Measurements from ENCODE around the gene MAPRE2.
"Not testable (repeated sequence)": the region's sequence is repeated elsewhere in the genome, so short reads cannot be mapped to it uniquely, and the experiment has no call there.

MAPRE2 gene

GRCh38 chr18:35157181-35157580, 116.0 kb downstream of the MAPRE2 start:
- no peak for DNase-seq

GRCh38 chr18:35158728-35159450, 117.7 kb downstream of the MAPRE2 start:
- DNase-seq = no peak

GRCh38 chr18:35159782-35160181, 118.6 kb downstream of the MAPRE2 start:
- no peak for DNase-seq

- no peak for DNase-seq
These were observed 120.3 kb downstream of the MAPRE2 start for GRCh38 chr18:35161485-35161884.

- no peak for DNase-seq
These were observed 120.7 kb downstream of the MAPRE2 start for GRCh38 chr18:35161934-35162333.

GRCh38 chr18:35163014-35163539, 121.9 kb downstream of the MAPRE2 start:
- DNase-seq = no peak

- DNase-seq = no peak
These were observed 122.5 kb downstream of the MAPRE2 start for GRCh38 chr18:35163721-35164120.

GRCh38 chr18:35164133-35164532, 122.9 kb downstream of the MAPRE2 start:
- DNase-seq = no peak

GRCh38 chr18:35167332-35167731, 126.1 kb downstream of the MAPRE2 start:
- no peak for DNase-seq

- no peak for DNase-seq
These were observed 126.6 kb downstream of the MAPRE2 start for GRCh38 chr18:35167857-35168256.

GRCh38 chr18:35170323-35170722, 129.1 kb downstream of the MAPRE2 start:
- DNase-seq = not testable (repeated sequence)

- no peak for DNase-seq
These were observed 130.2 kb downstream of the MAPRE2 start for GRCh38 chr18:35171315-35171987.

GRCh38 chr18:35172009-35172408, 130.8 kb downstream of the MAPRE2 start:
- DNase-seq = no peak

- DNase-seq = no peak
These were observed 131.3 kb downstream of the MAPRE2 start for GRCh38 chr18:35172451-35173035.

GRCh38 chr18:35174093-35174731, 133.0 kb downstream of the MAPRE2 start:
- no peak for DNase-seq

- DNase-seq = no peak
These were observed 133.5 kb downstream of the MAPRE2 start for GRCh38 chr18:35174745-35175144.

GRCh38 chr18:35176925-35177324, 135.7 kb downstream of the MAPRE2 start:
- DNase-seq = no peak

GRCh38 chr18:35178260-35178659, 137.0 kb downstream of the MAPRE2 start:
- DNase-seq = no peak

GRCh38 chr18:35179906-35180305, 138.7 kb downstream of the MAPRE2 start:
- no peak for DNase-seq

- no peak for DNase-seq
These were observed 139.2 kb downstream of the MAPRE2 start for GRCh38 chr18:35180455-35180854.

- DNase-seq = no peak
These were observed 140.9 kb downstream of the MAPRE2 start for GRCh38 chr18:35182151-35182550.

- no peak for DNase-seq
These were observed 142.7 kb downstream of the MAPRE2 start for GRCh38 chr18:35183886-35184285.

- DNase-seq = no peak
These were observed 144.6 kb downstream of the MAPRE2 start for GRCh38 chr18:35185771-35186170.

All from activated gamma-delta T cell (primary cell).